ENCODE data around the gene ZNF385D. TPM values are rescaled to one million over a fixed set of nuclear protein-coding genes. Genes with fewer than 3 reads are reported as not detected.

The ZNF385D gene
- total RNA-seq, 4 donors from 2014 or later, result 0.41 to 5.0 (median 1.6) TPM

DNA sequence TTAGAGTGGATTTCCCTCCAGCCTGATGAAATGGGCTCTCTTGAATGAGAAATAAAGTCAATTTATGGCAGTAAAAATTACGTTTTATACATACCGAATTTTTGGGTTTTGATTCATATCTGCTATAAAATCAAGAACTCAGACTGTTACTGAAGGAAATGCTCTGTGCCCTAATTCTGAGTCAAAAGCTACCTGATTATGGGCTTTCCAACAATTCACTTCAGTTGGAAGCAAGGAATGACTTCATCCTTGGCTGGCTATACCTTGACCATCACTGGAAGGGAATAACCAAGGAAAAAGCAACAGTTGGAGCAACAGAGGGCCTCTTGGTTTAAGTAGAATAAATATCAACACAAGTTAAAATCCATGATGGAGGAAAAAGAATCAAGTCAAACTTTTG is 88.6 kb downstream of the ZNF385D start:
- ATAC-seq (no peak), DNase-seq (no peak)
- intact Hi-C loops (cut with DNase I; ENCODE audit: low total_unique reads), result no loop called here
- in situ Hi-C loops (cut with MboI; ENCODE audit: low sequenced_read_pairs in 4 of 4), result no loop called here
- Histone ChIP-seq H3K4me3 (no peak overlapping the region), H3K27me3 (no peaks in the 10 kb centered on the region), H3K27ac (no peak overlapping the region), H3K36me3 (no peaks in the 10 kb centered on the region), H3K9me3 (no peaks in the 10 kb centered on the region), H3K4me1 (no peaks in the 10 kb centered on the region)
- TF ChIP-seq, protein P1, sequence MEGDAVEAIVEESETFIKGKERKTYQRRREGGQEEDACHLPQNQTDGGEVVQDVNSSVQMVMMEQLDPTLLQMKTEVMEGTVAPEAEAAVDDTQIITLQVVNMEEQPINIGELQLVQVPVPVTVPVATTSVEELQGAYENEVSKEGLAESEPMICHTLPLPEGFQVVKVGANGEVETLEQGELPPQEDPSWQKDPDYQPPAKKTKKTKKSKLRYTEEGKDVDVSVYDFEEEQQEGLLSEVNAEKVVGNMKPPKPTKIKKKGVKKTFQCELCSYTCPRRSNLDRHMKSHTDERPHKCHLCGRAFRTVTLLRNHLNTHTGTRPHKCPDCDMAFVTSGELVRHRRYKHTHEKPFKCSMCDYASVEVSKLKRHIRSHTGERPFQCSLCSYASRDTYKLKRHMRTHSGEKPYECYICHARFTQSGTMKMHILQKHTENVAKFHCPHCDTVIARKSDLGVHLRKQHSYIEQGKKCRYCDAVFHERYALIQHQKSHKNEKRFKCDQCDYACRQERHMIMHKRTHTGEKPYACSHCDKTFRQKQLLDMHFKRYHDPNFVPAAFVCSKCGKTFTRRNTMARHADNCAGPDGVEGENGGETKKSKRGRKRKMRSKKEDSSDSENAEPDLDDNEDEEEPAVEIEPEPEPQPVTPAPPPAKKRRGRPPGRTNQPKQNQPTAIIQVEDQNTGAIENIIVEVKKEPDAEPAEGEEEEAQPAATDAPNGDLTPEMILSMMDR (IDR thresholded peaks at IDR 0.05 in 4 of 5, conservative IDR thresholded peaks at IDR 0.05 in 1 of 5), result no peak
- no peak for TF ChIP-seq POLR2A (IDR thresholded peaks at IDR 0.05)

DNA sequence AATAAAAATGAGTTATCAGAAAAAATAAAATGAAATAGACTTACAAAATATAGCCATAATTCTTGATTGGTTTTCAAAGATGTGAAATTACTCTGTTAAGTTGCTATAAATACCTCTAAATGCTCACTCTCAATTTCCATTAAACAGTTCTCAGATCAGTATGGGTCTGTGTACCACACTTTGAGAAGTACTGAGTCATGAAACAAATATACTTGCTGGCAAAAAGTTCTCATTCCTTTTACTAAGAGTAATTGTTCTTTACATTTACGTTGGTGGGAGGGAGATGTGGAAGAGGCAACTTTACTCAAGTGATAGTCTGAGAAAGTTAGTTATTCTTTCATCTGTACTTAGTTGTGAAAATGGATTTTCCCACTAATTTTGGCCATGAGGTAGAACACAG is 96.3 kb downstream of the ZNF385D start:
- intact Hi-C loops (cut with DNase I; ENCODE audit: low total_unique reads) (no loop called here), in situ Hi-C loops (cut with MboI; ENCODE audit: low sequenced_read_pairs in 4 of 4) (no loop called here)
- H3K36me3 ChIP-seq, result no peaks in the 10 kb centered on the region
- no peaks in the 10 kb centered on the region for H3K9me3 ChIP-seq
- H3K4me3 ChIP-seq, result no peak overlapping the region
- TF ChIP-seq, protein P1 (IDR thresholded peaks at IDR 0.05 in 4 of 5, conservative IDR thresholded peaks at IDR 0.05 in 1 of 5), result no peak
- no peak for TF ChIP-seq POLR2A (IDR thresholded peaks at IDR 0.05)
- H3K27ac ChIP-seq, result no peak overlapping the region
- ATAC-seq (no peak), DNase-seq (no peak)
- H3K27me3 ChIP-seq, result no peaks in the 10 kb centered on the region
- H3K4me1 ChIP-seq, result no peaks in the 10 kb centered on the region

DNA sequence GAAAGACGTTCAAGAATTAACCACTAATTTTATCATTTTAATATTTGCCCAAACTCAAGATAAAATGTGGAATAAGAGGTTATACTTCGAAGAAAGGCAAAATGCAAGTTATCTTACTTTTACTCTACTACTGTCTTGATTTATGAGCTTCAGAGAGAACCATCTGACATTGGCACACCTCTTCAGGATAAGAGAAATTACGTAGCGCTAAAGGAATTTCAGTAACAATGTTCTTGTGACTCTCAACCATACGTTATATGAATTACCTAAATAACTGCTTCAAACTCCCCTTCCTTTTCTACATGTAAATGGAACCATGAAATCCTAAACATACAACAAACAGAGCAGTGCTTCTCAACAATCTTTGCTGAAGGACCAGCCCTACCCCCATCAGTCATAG is 96.8 kb downstream of the ZNF385D start:
- Histone ChIP-seq H3K4me3 (no peak overlapping the region), H3K27ac (no peak overlapping the region), H3K4me1 (no peaks in the 10 kb centered on the region), H3K36me3 (no peaks in the 10 kb centered on the region), H3K9me3 (no peaks in the 10 kb centered on the region), H3K27me3 (no peaks in the 10 kb centered on the region)
- no peak for DNase-seq
- in situ Hi-C loops (cut with MboI; ENCODE audit: low sequenced_read_pairs in 4 of 4) (no loop called here), intact Hi-C loops (cut with DNase I; ENCODE audit: low total_unique reads) (no loop called here)
- no peak for TF ChIP-seq POLR2A (IDR thresholded peaks at IDR 0.05)
- TF ChIP-seq, protein P1 (IDR thresholded peaks at IDR 0.05 in 4 of 5, conservative IDR thresholded peaks at IDR 0.05 in 1 of 5), result no peak
- no peak for ATAC-seq

DNA sequence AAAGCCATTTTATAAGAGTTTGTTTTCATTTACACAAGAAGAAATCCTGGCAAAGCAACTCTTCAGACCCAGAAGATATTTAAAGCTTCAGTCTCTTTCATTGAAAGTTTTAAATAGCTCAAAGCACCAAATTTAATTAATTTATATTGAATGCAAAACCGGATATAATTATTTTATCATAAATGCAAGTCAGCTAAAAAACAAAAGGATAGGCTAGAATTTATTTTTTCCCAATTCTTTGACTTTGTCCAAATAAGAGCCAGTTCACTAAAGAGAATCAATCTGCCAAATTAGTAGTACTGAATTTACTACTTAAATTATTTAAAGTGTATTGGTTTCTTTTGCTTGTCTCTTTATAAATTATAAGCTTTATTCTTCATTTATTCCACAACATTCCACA is 101.5 kb downstream of the ZNF385D start:
- Histone ChIP-seq H3K4me3 (no peak overlapping the region), H3K27me3 (no peaks in the 10 kb centered on the region), H3K36me3 (no peaks in the 10 kb centered on the region), H3K4me1 (peaks cover 6 to 13% of the 10 kb centered on the region in 2 donors), H3K27ac (no peak overlapping the region), H3K9me3 (no peaks in the 10 kb centered on the region)
- intact Hi-C loops (cut with DNase I; ENCODE audit: low total_unique reads), result loop anchor here (10.0 kb wide), 1 partner anchor 105 kb away; the partner anchor contains the start of gene ZNF385D
- in situ Hi-C loops (cut with MboI; ENCODE audit: low sequenced_read_pairs in 4 of 4), result no loop called here
- DNase-seq (no peak), ATAC-seq (no peak)
- TF ChIP-seq POLR2A (IDR thresholded peaks at IDR 0.05), result no peak

DNA sequence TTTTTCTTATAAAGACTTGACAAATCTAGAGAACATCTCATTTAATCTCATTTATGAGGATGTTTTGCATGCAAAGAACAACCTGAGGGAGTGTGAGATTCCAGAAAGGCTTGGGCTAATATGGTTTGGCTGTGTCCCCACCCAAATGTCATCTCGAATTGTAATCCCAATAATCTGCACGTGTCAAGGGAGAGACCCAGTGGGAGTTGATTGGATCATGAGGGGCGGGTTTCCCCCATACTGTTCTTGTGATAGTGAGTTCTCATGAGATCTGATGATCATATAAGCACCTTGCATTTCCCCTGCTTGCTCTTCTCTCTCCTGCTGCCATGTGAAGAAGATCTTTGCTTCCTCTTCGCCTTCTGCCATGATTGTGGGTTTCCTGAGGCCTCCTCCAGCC is 103.0 kb downstream of the ZNF385D start:
- Histone ChIP-seq H3K36me3 (no peaks in the 10 kb centered on the region), H3K27me3 (no peaks in the 10 kb centered on the region), H3K4me3 (no peak overlapping the region), H3K27ac (no peak overlapping the region), H3K4me1 (peaks cover 6 to 25% of the 10 kb centered on the region in 2 donors), H3K9me3 (no peaks in the 10 kb centered on the region)
- in situ Hi-C loops (cut with MboI; ENCODE audit: low sequenced_read_pairs in 4 of 4), result no loop called here
- intact Hi-C loops (cut with DNase I; ENCODE audit: low total_unique reads), result loop anchor here (10.0 kb wide), 1 partner anchor 107 kb away; the partner anchor contains the start of gene ZNF385D
- ATAC-seq (no peak), DNase-seq (no peak)
- TF ChIP-seq, protein P1 (IDR thresholded peaks at IDR 0.05 in 4 of 5, conservative IDR thresholded peaks at IDR 0.05 in 1 of 5), result no peak
- no peak for TF ChIP-seq POLR2A (IDR thresholded peaks at IDR 0.05)

Measured in gastrocnemius medialis (tissue), 4 donors.